AG04449 (cell line): ENCODE results near the gene GRB2.

Experiments used
- CTCF ChIA-PET: fragments of 350-600 bp; formaldehyde crosslinking; extraction: SDS; loops from one replicate; lab custom pipeline; 2021; ENCODE audit warnings: antibody characterized with exemption; lab: Yijun Ruan, JAX
- POLR2A ChIA-PET: fragments of 400-600, 350-600 bp; formaldehyde crosslinking; extraction: SDS; loops from one replicate; lab custom pipeline; 2020; ENCODE audit warnings: antibody characterized with exemption, inconsistent platforms; lab: Yijun Ruan, JAX
- DNase-seq: peaks from one replicate; pipeline ENCODE4 v3.0.0-alpha.2; 2010; ENCODE audit warnings: low read depth, low spot score
- H3K4me3 ChIP-seq: 2 replicates; pipeline ENCODE4 v1.5.1; 2011; ENCODE audit warnings: low read depth, mild to moderate bottlenecking, control low read depth, low read length
- TF ChIP-seq, protein P1 (sequence below): IDR thresholded peaks from one replicate; pipeline ENCODE4 v1.5.1; 2011; ENCODE audit warnings: mild to moderate bottlenecking, moderate library complexity, low read length, control low read depth, inconsistent platforms; ENCODE audit not compliant: insufficient read depth; ENCODE audit errors: missing control alignments

Gene GRB2

GRCh38 chr17:75400326-75400939 lies 5.0 kb downstream of the GRB2 start:
- POLR2A ChIA-PET = no interaction called here
- H3K4me3 ChIP-seq = no peak overlapping the region
- no peak for DNase-seq
- TF ChIP-seq, protein P1, sequence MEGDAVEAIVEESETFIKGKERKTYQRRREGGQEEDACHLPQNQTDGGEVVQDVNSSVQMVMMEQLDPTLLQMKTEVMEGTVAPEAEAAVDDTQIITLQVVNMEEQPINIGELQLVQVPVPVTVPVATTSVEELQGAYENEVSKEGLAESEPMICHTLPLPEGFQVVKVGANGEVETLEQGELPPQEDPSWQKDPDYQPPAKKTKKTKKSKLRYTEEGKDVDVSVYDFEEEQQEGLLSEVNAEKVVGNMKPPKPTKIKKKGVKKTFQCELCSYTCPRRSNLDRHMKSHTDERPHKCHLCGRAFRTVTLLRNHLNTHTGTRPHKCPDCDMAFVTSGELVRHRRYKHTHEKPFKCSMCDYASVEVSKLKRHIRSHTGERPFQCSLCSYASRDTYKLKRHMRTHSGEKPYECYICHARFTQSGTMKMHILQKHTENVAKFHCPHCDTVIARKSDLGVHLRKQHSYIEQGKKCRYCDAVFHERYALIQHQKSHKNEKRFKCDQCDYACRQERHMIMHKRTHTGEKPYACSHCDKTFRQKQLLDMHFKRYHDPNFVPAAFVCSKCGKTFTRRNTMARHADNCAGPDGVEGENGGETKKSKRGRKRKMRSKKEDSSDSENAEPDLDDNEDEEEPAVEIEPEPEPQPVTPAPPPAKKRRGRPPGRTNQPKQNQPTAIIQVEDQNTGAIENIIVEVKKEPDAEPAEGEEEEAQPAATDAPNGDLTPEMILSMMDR = no peak
- CTCF ChIA-PET = interaction anchor here (0.7 to 8.6 kb wide), 6 partner anchors 12 to 152 kb away, joined by 3 to 148 read pairs (median 4); partner anchors contain the start of gene MIF4GD

- TF ChIP-seq, protein P1 = no peak
- ChIA-PET CTCF (interaction anchor here (2.0 to 8.6 kb wide), 2 partner anchors 77 to 128 kb away, joined by 11 to 148 read pairs; partner anchors contain the start of gene MIF4GD), POLR2A (no interaction called here)
- DNase-seq = no peak
- no peak overlapping the region for H3K4me3 ChIP-seq
These were observed 7.2 kb downstream of the GRB2 start for GRCh38 chr17:75398279-75398678.

- no peak for DNase-seq
- CTCF ChIA-PET = interaction anchor here (1.2 to 8.6 kb wide), 8 partner anchors 8 to 126 kb away, joined by 3 to 148 read pairs (median 4); partner anchors contain the start of genes GRB2, MIF4GD and TSEN54
- H3K4me3 ChIP-seq = no peak overlapping the region
- TF ChIP-seq, protein P1 = no peak
- POLR2A ChIA-PET = no interaction called here
These were observed 8.3 kb downstream of the GRB2 start for GRCh38 chr17:75397217-75397616.

DNA sequence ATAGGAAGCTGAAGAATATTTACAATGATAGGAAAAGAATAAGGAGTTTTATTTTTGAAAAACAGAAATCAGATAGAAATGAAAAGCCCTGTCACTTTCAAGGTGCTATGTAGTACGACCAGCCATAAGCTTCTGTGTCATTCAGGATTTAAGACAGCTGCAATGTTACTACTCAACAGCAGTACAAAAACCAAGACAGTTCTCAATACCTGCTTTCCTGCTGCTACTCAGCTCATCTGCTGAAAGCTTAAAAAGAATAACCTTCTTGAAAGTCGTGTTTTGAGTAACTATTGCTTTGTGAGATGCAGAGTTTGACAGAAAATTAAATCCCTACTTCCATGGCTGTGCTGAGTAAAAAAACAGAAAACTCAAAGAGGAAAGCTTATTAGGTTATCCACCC lies 8.7 kb downstream of the GRB2 start:
- no peak for DNase-seq
- TF ChIP-seq, protein P1 = no peak
- no peak overlapping the region for H3K4me3 ChIP-seq
- POLR2A ChIA-PET = no interaction called here
- CTCF ChIA-PET = interaction anchor here (1.2 to 8.6 kb wide), 8 partner anchors 9 to 125 kb away, joined by 3 to 148 read pairs (median 4); partner anchors contain the start of genes GRB2, MIF4GD and TSEN54

- POLR2A ChIA-PET = interaction anchor here (3.3 kb wide), 1 partner anchor 9 kb away, joined by 13 read pairs; the partner anchor contains the start of gene GRB2
- TF ChIP-seq, protein P1 = no peak
- DNase-seq = no peak
- CTCF ChIA-PET = interaction anchor here (1.4 to 8.6 kb wide), 6 partner anchors 9 to 124 kb away, joined by 3 to 148 read pairs (median 26); partner anchors contain the start of genes GRB2, MIF4GD and TSEN54
- H3K4me3 ChIP-seq = no peak overlapping the region
These were observed 9.5 kb downstream of the GRB2 start for GRCh38 chr17:75396025-75396424.

DNA sequence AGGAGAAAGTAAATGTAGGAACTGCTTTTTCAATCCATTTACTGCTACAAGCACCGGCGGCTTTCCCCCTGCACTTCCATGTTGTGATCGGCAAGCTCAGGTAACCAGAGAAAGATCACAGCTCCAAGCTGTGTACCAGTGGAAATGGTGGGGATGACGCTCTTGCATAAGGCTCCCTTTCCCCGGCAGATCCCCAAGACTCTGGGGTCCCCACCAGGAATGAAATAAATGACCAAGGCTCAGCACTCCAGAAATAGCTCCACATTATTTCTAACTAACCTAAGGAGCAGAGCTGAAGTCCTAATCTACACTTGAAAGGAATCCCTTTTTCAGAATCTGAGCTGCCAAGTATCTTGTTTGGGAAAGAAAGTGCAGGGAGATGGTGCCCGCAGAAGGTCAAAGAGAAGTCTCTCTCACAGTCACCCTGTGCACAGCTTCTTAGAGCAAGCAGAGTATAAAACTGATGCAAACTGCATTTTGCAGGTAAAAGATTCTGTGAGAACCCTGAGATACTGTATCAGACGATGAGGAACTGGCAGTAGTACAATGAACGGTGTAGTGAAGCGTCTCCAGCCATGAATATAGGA lies 11.1 kb downstream of the GRB2 start:
- DNase-seq = no peak
- TF ChIP-seq, protein P1 = no peak
- POLR2A ChIA-PET = interaction anchor here (0.6 to 3.3 kb wide), 7 partner anchors 11 to 199 kb away, joined by 3 to 13 read pairs (median 4); partner anchors contain the start of genes GRB2, MIF4GD and SLC25A19
- peak overlapping the region; percentile 88 for H3K4me3 ChIP-seq
- CTCF ChIA-PET = interaction anchor here (0.9 to 6.9 kb wide), 15 partner anchors 8 to 134 kb away, joined by 3 to 55 read pairs (median 4); partner anchors contain the start of genes GRB2, MIF4GD and TSEN54
